Left colon (tissue), 2 donors: Measurements from ENCODE around the gene MORC4. TPM values are rescaled to one million over a fixed set of nuclear protein-coding genes. Genes with fewer than 3 reads are reported as not detected.

Experiments
- ATAC-seq: fragments of 200-7000 bp; cut with Tn5 transposase; one replicate; pipeline ENCODE4 v1.9.1; 2020; ENCODE audit warnings: mild to moderate bottlenecking, moderate library complexity
- DNase-seq, 2 donors: peaks; one replicate each; pipeline ENCODE4 v3.0.0-alpha.2; 2020
- intact Hi-C, 2 donors: fragments of 100-400 bp; cut with DNase I in 1 of 2; cut with micrococcal nuclease in 1 of 2; formaldehyde crosslinking; loops; one replicate each; pipeline versions ENCODE4 v1.11.2 to v1.14.0; 2022; cut with DNase I, micrococcal nuclease
- total RNA-seq, 2 donors: library from RNA; stranded (reverse); fragmentation: NEBNext Ultra II Directional; extraction: Animal tissue kit (Norgen Biotek cat#: 25700); gene quantifications; one replicate each; pipeline ENCODE4 v1.2.1, GENCODE V29; 2021
- donor health status: DM: no; HTN: no; CAD: no.
- donor health status: DM: yes; HTN: yes; CAD: no.

MORC4 gene
- total RNA-seq, 2 donors from 2014 or later, result 10.5 to 11.3 TPM

GRCh38 chrX:106891762-106892460 is 108.1 kb downstream of the MORC4 start:
- intact Hi-C loops, result loop anchor here in 1 of 2 donors (5.0 kb wide), 1 partner anchor 60 kb away; no protein-coding TSS in a partner anchor
- no peak for DNase-seq
- peak; percentile 39 for ATAC-seq

Other genes starting within 250 kb of the MORC4 start
- gene TBC1D8B, start 197.5 kb downstream of the MORC4 start, total RNA-seq, result 10 to 100 TPM; 13.1 to 13.9 TPM
- not detected for gene RIPPLY1, start 96.9 kb downstream of the MORC4 start, total RNA-seq
- gene CLDN2, start 79.8 kb downstream of the MORC4 start, total RNA-seq, result under 1 TPM; 0.20 to 0.27 TPM
- gene RBM41, start 118.6 kb upstream of the MORC4 start, total RNA-seq, result 10 to 100 TPM; 20.3 to 21.3 TPM
- 1 to 10 TPM; 2.4 to 3.7 TPM for gene NUP62CL, start 206.2 kb upstream of the MORC4 start, total RNA-seq
- not detected for gene DNAAF6, start 206.4 kb upstream of the MORC4 start, total RNA-seq